Liver (tissue), 9 donors: ENCODE results near the gene FRMPD4. TPM values are rescaled to one million over a fixed set of nuclear protein-coding genes. Genes with fewer than 3 reads are reported as not detected.

ENCODE experiments used
- DNase-seq: peaks from one replicate; pipeline ENCODE4 v3.0.0-alpha.2; 2017; ENCODE audit warnings: low spot score
- H3K27ac ChIP-seq, 2 donors: one replicate each; pipeline ENCODE4 v1.7.0; 2013; ENCODE audit warnings: inconsistent platforms in 2 of 2, low read length in 2 of 2, control low read depth in 1 of 2, low read depth in 1 of 2, mild to moderate bottlenecking in 1 of 2
- H3K27me3 ChIP-seq, 4 donors: one replicate each; pipeline versions ENCODE4 v1.6.1 to v1.7.0; 2013; ENCODE audit warnings: low read length in 3 of 4, inconsistent platforms in 1 of 4, mild to moderate bottlenecking in 1 of 4, moderate library complexity in 1 of 4; ENCODE audit not compliant: control insufficient read depth in 4 of 4, insufficient read depth in 4 of 4
- H3K36me3 ChIP-seq, 4 donors: one replicate each; pipeline versions ENCODE4 v1.6.1 to v1.7.0; 2013; ENCODE audit warnings: low read length in 3 of 4, mild to moderate bottlenecking in 3 of 4, low read depth in 1 of 4, moderate library complexity in 1 of 4; ENCODE audit not compliant: control insufficient read depth in 4 of 4, insufficient read depth in 3 of 4
- H3K4me1 ChIP-seq, 4 donors: one replicate each; pipeline versions ENCODE4 v1.6.1 to v1.7.0; 2013; ENCODE audit warnings: low read length in 3 of 4, mild to moderate bottlenecking in 3 of 4, moderate library complexity in 1 of 4; ENCODE audit not compliant: control insufficient read depth in 4 of 4, insufficient read depth in 4 of 4
- H3K4me3 ChIP-seq, 3 donors: one replicate each; pipeline versions ENCODE4 v1.6.1 to v1.7.0; 2013; ENCODE audit warnings: low read length in 3 of 3, control low read depth in 1 of 3, low read depth in 1 of 3, mild to moderate bottlenecking in 1 of 3
- H3K9ac ChIP-seq, 2 donors: one replicate each; pipeline ENCODE4 v1.7.0; 2013; ENCODE audit warnings: low read length in 2 of 2, mild to moderate bottlenecking in 2 of 2, moderate library complexity in 2 of 2, control low read depth in 1 of 2, low read depth in 1 of 2
- H3K9me3 ChIP-seq, 4 donors: one replicate each; pipeline versions ENCODE4 v1.6.1 to v1.7.0; 2013; ENCODE audit warnings: low read length in 3 of 4; ENCODE audit not compliant: control insufficient read depth in 4 of 4
- ATF3 ChIP-seq: IDR thresholded peaks from 2 replicates; pipeline ENCODE4 v1.6.1; 2016; ENCODE audit warnings: antibody characterized with exemption
- EGR1 ChIP-seq, 2 donors: IDR thresholded peaks; 2 replicates each; pipeline ENCODE4 v1.6.1; 2016 to 2018; ENCODE audit warnings: antibody characterized with exemption in 2 of 2, low read depth in 2 of 2
- GABPA ChIP-seq, 2 donors: IDR thresholded peaks in 1 of 2; conservative IDR thresholded peaks in 1 of 2; 2 replicates each; pipeline ENCODE4 v1.6.1; 2016; ENCODE audit warnings: antibody characterized with exemption in 2 of 2, mild to moderate bottlenecking in 1 of 2, moderate library complexity in 1 of 2
- JUND ChIP-seq, 2 donors: IDR thresholded peaks; 2 replicates each; pipeline ENCODE4 v1.6.1; 2016; ENCODE audit warnings: antibody characterized with exemption in 2 of 2
- MAX ChIP-seq: IDR thresholded peaks from 2 replicates; pipeline ENCODE4 v1.6.1; 2016; ENCODE audit warnings: antibody characterized with exemption
- NR2F2 ChIP-seq: IDR thresholded peaks from 2 replicates; pipeline ENCODE4 v1.6.1; 2016; ENCODE audit warnings: antibody characterized with exemption
- RAD21 ChIP-seq, 2 donors: IDR thresholded peaks; 2 replicates each; pipeline ENCODE4 v1.6.1; 2016; ENCODE audit warnings: antibody characterized with exemption in 2 of 2, mild to moderate bottlenecking in 2 of 2
- SP1 ChIP-seq: IDR thresholded peaks from 2 replicates; pipeline ENCODE4 v1.6.1; 2018; ENCODE audit warnings: antibody characterized with exemption, mild to moderate bottlenecking
- YY1 ChIP-seq: IDR thresholded peaks from 2 replicates; pipeline ENCODE4 v1.6.1; 2016; ENCODE audit warnings: antibody characterized with exemption, mild to moderate bottlenecking
- ZBTB33 ChIP-seq: IDR thresholded peaks from 2 replicates; pipeline ENCODE4 v1.6.1; 2016; ENCODE audit warnings: antibody characterized with exemption
- WGBS: extraction: QIAGEN DNeasy Blood & Tissue Kit; methylation state at CpG from one replicate; pipeline ENCODE4 v1.1.7; 2013; 5-methylcytosine and 5-hydroxymethylcytosine counted together
- polyA plus RNA-seq, 2 donors: library from polyadenylated mRNA; stranded (reverse) in 1 of 2; unstranded in 1 of 2; fragments of 200-250 nt in 1 of 2; fragments of >200 nt in 1 of 2; fragmentation: Nextera tagmentation in 1 of 2; extraction: Ambion mirVana in 1 of 2; gene quantifications; one replicate each; pipeline versions ENCODE4 v1.2.1 to v1.2.3, GENCODE V29; 2013 to 2015
- total RNA-seq, 2 donors: library from RNA; depleted of rRNA; stranded (reverse); fragments of >200 nt; gene quantifications; one replicate each; pipeline ENCODE4 v1.2.3, GENCODE V29; 2014
- donor health status: healthy.
- donor health status: healthy.
- donor health status: healthy.
- donor health status: healthy.
- donor health status: healthy.

FRMPD4 gene
- total and polyA plus RNA-seq, 4 donors = 0.01 to 0.08 (median 0.03) TPM; not detected in 1

GRCh38 chrX:12494400-12495138 lies 356.3 kb downstream of the FRMPD4 start (continued):
- no peak for TF ChIP-seq NR2F2
- TF ChIP-seq ZBTB33 = no peak
- no peak for TF ChIP-seq EGR1 (IDR thresholded peaks at IDR 0.05; ENCODE audit: low read depth in 2 of 2)
- TF ChIP-seq YY1 = no peak
- no peak for TF ChIP-seq SP1
- TF ChIP-seq MAX = no peak
- no peak for TF ChIP-seq JUND (IDR thresholded peaks at IDR 0.05)

- Histone ChIP-seq H3K9ac (no peak overlapping the region), H3K36me3 (no peaks in the 10 kb centered on the region), H3K27me3 (no peaks in the 10 kb centered on the region), H3K27ac (no peak overlapping the region), H3K4me1 (no peaks in the 10 kb centered on the region), H3K9me3 (no peaks in the 10 kb centered on the region), H3K4me3 (no peak overlapping the region)
- DNase-seq = no peak
- no peak for TF ChIP-seq ZBTB33
- no peak for TF ChIP-seq NR2F2
- 59% methylated on average over 4 of the region's 4 CpGs for WGBS
These were observed 358.1 kb downstream of the FRMPD4 start for GRCh38 chrX:12496343-12496742.

GRCh38 chrX:12497832-12498591 lies 359.7 kb downstream of the FRMPD4 start:
- Histone ChIP-seq H3K4me1 (no peaks in the 10 kb centered on the region), H3K27me3 (no peaks in the 10 kb centered on the region), H3K36me3 (no peaks in the 10 kb centered on the region), H3K9ac (no peak overlapping the region), H3K4me3 (no peak overlapping the region), H3K9me3 (no peaks in the 10 kb centered on the region), H3K27ac (no peak overlapping the region)
- no peak for DNase-seq
- TF ChIP-seq ATF3 (no peak), RAD21 (IDR thresholded peaks at IDR 0.05) (peak in 1 of 2 donors; percentile 37), GABPA (IDR thresholded peaks at IDR 0.05 in 1 of 2, conservative IDR thresholded peaks at IDR 0.05 in 1 of 2) (no peak)
- WGBS = 59% methylated on average over 8 of the region's 8 CpGs
